Measurements from ENCODE around the gene CEP295NL.
A peak's percentile ranks its signal among the peaks of the same experiment; 100 is the strongest.
"Not testable (repeated sequence)": the region's sequence is repeated elsewhere in the genome, so short reads cannot be mapped to it uniquely, and the experiment has no call there.

The CEP295NL gene

DNA sequence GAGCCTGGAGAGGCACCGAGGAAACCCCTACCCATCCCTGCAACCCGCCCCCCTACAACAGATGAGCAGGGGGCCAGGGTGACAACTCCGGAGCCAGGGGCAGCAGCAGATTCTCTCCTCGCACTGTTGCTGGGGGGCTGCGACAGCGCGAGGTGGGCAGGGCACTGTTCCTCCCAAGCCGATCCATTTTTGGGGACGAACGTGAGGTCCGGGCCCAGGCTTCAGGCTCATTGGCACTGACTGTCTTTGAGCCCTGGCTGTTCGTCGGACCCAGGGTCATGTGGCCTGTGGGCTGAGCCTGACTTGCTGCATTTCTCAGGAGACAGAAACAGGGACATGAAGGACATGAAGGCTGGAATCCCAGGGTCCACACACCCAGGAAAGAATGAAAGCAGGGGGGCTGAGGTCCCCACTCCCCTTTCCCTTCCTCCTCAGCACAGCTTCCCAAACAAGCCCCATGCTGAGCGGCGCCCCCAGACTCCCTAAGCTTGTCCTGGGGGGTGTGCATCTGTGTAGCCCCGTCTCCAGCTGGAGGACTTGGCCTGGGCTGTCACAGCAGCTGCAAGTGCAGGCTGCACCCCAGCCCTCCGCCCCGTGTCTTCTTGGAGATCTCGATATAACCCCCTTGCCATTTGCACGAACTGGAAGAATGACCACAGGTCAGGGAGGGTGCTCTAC is 18.7 kb downstream of the CEP295NL start:
- DNase-seq = no peak

DNA sequence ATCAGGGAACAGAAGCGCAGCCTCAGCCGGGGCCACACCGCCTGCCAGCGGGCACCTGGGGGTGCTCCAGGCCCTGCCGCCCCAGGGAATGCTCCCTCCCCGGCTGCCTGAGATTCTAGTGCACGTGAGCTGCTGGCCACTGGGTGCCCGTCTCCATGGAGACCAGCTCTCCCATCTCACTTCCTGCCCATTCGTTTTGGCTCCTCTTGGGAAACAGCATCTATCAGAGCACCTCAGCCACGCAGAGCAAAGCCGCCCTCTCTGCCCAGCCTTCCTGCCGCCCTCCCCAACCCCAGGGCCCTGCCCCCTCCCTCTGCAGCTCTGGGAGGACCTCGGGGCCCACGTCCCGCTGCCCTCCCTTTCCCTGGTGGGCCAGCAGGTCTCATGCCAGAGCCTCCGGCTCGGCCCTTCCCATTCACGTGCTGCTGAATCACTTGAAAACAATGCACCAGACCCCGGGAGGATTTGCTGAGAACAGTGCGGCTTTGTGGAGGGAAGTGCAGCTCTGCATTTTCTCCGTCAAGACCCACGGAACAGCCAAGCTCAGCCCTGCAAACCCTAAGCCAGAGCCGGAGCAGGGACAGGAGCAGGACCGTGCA is 19.4 kb downstream of the CEP295NL start:
- DNase-seq = no peak

DNA sequence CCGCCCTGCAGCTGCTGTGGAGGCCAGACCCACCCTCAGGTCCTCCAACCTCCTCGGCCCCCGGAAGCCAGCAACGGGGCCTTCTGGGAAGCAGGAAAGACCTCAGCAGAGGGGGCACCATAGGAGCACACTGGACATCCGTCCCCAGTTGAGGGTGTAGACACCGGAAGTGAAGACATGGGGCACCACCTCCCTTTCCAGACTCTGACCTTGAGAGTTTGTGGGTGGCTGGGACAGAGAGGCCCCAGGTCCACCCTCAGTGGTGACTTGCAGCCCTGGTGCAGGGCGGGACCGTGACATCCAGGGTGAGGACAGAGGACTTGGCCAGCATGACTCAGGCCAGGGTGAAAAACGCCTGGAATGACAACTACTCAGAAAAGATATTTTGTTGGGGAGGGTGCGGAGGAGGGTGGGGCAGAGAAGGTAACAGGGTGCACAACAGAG is 19.9 kb downstream of the CEP295NL start:
- DNase-seq = no peak

DNA sequence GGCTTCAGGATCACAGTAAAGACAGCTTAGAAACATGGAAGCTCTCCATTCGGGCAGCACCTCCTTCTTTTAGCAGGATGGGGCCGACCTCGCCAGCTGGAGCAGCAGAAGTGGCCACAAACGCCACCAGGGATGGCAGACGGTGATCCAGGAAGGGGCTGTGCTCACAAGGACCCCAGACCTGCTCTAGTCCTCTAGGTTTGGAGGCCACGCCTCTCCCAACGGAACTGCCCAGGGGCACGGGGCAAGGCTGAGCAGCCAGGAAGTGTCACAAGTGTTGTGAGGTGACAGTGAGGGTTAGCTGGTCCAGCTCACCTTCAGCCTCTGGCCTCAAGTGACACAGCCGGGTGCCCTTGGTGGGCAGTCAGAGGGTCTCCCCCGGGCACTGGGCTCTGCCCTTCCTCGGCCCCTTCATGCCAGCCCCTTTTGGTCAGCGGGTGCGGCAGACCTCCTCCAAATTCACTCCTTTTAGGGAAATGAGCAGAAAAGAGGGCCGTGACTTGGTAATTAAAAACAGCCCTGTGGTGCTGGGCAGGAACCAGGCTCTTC is 20.4 kb downstream of the CEP295NL start:
- no peak for DNase-seq

DNA sequence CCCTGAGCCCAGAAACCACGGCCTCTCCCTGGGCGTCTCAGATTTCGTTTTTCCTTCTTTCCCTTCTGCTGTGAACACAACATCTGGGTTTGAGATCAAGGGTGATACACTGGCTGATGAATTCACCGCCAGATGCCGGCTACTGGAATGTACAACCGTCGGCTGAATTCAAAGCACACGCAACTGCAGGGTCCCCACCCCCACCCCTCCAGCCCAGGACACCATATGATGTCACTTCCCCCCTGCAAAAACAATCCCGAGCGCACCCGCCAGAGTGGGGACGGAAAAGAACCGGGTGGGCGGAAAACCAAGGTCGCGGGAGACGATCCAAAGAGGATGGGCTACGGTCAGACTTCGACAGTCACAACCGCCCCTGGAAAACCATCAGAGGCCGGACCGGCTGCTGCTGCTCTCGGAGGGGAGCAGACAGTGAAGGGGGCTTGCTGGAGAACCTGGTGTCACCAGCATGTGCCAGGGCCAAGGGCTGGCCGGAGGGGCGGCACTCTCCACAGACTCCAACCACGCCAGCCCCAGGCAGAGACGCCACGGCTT is 23.3 kb downstream of the CEP295NL start:
- no peak for DNase-seq

DNA sequence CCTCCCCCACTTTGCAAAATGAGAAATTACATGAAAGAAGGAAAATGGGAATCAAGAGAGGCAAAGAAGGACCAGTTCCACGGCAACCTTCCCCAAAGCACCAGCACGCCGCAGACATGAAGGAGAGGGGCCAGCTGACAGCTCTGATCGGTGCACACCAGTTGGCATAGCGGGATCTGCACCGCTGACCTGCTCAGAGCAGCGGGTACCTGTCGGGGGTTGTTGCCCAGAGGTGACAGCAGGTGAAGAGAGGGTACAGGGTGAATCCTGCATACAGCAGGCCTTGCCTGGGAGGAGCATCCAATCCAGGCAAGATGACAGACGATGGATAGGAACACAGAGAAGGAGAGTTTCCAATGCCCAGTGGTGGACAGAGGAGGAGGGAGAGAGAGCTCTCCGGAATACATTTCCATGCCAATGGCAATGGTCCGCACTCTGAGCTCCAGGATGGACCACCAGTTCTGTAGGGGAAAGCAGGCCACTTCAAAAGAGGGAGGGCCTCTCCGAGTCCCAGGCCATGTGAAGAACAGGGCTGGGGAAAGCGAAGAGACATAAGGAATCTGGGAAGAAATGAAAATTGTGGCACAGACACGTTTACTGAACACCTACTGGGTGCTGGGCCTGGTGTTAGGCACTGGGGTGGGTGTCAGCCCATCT is 24.0 kb downstream of the CEP295NL start:
- DNase-seq = no peak

DNA sequence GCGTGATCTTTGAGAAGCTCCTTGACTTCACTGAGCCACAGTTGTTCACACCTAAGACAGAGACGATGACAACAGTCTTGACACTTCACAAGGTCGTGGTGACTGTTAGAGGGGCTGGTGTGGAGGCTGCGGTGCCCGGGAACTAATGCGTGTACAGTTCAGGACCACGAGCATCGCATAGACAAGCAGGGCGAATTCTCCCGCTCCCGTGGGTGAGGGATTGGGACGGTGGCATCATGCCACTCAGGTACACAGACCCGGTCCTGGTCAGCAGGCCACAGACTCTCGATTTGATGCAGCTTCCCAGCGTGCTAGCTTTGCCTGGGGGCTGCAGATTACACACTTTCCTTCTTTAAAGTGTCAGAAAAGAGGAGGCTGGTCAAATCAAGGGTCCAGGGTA is 24.7 kb downstream of the CEP295NL start:
- DNase-seq = no peak

DNA sequence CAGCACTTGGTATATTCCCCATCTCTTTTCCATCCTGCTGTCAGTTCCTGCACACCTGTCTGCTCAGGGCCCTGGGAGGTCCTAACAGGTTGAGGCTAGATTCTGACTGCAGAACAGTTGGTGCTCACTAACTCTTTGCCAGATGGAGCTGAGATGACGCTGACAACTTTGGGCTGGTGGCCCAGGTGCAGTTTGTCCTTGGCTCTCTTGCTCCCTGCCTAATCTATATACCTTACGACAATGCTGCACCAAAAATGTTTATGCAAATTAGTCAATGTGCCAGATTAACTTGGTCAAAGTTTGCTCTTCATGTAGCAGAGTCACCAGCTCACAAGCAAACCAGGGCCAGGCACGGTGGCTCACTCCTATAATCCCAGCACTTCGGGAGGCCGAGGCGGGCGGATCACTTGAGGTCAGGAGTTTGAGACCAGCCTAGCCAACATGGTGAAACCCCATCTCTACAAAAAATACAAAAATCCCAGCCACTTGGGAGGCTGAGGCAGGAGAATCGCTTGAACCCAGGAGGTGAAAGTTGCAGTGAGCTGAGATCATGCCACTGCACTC is 26.0 kb downstream of the CEP295NL start:
- not testable (repeated sequence) for DNase-seq

DNA sequence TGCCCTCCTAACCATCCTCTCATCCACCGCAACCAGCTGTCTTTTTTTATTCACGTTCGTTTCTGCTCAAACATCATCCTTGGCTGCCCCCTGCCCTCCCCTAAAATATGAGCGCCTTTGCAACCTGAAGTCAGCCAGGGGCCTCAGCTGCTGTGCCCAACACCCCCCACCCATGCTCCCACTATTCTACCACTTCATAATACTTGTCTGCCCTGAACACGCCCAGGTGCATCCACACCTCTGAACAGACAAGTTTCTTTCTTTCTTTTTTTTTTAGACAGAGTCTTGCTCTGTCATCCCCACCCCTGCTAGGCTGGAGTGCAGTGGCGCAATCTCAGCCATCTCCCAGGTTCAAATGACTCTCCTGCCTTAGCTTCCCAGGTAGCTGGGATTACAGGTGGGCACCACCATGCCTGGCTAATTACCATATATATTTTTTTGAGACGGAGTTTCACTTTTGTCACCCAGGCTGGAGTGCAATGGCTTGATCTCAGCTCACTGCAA is 26.9 kb downstream of the CEP295NL start:
- no peak for DNase-seq

DNA sequence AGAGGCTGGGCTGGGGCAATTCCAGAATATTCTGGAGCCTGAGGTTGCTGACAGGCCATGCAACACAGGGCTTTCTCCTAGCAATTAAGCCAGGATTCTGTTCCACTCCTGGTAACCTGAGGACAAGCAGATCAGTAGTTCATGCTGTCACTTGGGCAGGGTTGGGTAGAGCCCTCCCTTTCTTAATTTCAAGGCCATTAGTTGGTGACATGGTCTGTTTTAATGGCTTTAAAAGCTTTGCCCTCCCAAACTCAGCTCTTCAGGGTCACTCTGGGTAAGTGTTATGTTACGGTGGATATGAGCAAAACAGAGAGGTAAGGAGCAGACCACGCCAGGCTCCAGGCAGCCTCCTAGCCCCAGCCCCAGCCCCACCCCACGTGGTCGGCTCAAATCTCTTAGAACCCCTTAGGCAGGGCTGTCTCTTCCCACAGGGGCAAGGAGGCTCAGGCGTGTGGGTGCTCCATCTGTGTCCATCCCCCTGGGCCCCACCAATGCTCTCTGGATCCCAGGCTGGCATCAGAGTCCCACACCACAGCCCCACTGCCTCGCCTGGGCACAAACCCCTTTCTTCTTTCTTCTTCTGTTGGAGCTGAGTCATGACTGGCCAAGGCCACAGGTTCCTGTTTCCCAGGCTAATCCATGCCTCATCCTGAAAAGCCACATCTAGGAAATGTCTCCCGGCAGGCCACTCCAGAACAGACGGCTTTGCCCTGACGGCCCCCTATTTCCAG is 27.5 kb downstream of the CEP295NL start:
- DNase-seq = no peak

DNA sequence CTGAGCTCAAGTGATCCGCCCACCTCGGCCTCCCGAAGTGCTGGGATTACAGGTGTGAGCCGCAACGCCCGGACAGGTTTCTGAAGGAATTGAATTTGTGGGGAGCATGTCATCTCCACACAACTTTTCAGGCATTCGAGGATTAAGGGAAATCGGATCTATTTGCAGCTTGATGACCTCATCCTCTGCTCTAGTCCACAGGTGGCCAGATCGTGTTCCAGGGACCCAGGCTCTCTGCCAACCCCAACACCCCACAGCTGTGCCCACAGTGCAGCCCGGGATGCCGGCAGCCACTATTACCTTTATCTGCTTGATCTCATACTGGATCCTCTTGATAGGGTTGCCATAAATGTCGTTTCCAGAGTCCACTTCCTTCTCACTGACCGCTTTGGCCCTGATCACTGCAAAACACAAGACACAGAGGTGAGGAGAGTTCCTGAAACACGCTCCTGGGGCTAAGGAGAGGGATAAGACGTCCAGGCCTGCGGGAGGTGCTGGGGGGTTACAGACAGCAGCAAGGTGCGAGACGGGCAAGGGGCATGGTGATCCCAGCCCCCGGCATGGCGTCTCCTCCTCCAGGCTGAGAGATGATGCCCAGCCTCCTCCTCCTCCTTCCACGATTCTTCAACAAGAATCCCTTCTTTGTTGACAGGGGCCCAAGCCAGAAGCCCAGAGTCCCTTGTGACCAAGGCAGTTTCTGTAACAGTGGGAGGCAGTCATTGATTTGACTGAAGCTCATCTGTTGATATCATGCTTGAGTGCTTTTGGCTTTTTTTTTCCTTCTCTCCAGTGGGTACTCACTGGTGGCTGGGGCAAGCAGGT is 29.3 kb downstream of the CEP295NL start:
- no peak for DNase-seq

DNA sequence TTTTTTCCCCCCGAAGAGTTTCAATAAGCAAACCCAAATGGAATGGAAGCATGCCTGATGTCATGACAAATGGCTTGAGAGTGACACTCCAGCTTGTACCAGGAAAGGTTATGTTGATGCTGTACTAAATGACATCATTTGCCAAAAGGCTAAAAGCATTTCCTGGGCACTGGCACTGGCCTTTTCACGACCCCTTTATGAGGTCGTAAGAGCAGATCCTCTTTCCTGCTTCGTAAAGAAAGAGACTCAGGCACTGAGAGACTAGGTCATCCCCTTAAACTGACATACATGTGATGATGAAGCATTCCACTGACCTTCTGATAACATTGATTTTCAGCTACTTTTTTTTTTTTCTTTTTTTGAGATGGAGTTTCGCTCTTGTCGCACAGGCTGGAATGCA is 30.5 kb downstream of the CEP295NL start:
- no peak for DNase-seq

DNA sequence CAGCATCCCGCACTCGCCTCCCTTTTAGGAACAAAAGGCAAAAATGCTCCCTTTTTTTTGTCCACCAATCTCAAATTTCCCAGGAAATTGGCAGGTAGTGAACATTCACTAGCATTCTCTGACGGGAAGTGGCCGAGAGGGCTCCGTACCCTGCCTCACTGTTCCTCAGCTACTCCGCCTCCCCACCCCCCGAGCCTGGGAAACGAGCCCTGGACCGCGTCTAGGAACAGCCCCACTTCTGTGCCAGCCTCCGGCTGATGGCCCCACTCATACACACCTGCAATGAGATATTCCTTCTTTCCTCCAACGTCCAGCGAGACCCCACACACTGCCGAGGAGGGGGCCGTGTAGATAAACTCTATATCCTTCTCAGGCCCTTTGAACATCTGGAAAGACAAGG is 32.4 kb downstream of the CEP295NL start:
- no peak for DNase-seq

DNA sequence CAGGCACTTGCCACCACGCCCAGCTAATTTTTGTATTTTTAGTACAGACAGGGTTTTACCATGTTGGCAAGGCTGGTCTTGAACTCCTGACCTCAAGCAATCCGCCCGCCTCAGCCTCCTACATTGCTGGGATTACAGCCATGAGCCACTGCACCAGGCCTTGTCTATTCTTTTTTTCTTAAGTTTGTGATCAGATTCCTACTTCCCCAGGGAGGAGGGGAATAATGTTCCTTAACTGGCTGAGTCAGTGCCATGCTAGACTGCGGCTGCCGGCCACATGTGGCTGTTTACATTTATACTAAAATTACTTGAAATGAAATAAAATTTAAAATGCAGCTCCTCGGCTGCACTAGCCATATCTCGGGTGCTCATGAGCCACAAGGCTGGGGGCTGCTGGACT is 34.6 kb downstream of the CEP295NL start:
- DNase-seq = no peak

DNA sequence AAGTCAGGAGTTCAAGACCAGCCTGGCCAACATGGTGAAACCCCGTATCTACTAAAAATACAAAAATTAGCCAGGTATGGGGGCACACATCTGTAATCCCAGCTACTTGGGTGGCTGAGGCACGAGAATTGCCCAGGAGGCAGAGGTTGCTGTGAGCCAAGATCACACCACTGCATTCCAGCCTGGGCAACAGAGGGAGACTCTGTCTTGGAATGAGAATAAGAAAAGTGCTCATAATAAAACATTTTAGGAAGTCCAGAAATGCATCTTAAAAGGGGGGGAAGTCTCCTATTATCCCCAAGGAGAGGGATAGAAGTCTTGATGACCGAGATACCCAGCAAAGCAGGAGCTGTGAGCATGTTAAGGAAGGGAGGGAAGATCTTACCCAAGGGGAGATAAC is 36.0 kb downstream of the CEP295NL start:
- DNase-seq = not testable (repeated sequence)

DNA sequence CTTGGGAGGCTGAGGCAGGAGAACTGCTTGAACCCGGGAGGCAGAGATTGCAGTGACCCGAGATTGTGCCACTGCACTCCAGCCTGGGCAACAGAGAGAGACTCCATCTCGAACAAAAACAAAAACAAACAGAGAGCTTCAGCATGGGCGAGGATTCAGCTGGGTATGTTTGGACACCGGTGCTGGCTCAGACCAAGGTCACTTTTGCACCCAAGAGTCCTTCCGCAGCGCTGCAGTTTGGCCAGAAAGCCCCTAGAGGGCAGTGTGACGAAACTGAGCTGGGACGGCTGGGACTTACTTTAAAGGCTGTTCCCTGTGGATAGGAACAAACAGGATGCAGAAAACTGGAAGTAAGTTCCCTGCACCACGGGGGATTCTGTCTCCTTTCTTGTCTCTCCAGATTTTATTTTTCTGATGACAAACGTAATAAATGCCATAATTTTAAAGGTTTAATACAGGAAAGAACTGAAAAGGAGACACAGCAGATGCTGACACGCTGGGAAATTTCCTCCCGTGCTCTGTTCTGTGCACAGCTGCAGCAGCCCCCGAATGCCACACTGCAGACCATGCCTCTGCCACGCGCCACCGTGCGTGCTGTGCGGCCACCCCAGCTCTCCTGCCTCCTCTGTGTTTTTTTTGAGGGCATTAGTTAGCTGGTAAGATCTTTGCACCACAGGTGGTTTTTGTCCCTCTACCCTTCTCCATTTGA is 37.2 kb downstream of the CEP295NL start:
- DNase-seq = peak; percentile 88

DNA sequence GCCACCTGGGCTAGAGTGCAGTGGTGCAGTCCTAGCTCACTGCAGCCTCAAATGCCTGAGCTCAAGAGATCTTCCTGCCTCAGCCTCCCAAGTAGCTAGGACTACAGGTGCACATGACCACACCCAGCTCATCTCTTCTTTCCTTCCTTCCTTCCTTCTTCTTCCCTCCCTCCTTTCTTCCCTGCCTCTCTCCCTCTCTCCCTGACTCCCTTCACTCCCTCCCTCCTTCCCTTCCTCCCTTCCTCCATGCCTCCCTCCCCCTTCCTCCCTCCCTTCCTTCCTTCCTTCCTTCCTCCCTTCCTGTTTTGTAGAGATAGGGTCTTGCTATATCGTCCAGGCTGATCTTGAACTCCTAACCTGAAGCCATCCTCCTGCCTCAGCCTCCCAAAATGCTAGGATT is 38.9 kb downstream of the CEP295NL start:
- DNase-seq = no peak

DNA sequence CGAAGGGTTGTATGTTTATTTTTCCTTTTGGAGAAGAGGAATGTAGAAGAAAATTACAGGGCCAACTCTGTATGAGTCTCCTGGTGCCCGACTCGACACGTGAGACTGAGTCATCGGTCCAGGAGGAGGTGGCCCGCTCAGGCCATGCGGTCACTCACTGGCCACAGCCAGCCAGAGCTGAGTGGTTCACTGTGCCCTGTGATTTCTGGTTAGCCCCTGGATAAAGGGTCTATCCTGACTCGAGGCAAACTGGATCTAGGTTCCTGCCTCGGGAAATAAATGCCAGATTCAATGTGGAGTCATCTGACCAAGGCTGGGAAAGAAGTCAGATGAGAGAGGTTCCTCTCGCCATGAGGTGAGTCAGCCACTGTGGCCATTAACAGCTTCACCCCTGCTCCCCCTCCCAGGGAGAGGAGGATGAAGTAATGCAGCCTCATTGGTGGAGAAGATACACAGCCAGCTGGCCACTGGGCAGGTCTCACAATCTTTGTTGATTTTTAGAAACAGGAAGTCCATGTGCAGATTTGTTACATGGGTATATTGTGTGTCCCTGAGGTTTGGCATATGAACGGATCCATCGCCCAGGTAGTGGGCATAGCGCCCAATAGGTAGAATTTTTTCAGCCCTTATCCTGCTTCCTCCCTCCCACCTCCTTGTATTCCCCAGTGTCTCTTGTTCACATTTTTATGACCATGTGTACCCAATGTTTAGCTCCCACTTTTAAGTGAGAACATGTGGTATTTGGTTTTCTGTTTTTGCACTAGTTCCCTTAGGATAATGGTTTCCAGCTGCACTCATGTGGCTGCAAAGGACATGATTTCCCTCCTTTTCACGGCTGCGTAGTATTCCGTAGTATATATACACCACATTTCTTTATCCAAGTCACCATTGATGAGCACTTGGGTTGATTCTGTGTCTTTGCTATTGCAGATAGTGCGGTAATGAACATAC is 40.7 kb downstream of the CEP295NL start:
- DNase-seq = no peak

DNA sequence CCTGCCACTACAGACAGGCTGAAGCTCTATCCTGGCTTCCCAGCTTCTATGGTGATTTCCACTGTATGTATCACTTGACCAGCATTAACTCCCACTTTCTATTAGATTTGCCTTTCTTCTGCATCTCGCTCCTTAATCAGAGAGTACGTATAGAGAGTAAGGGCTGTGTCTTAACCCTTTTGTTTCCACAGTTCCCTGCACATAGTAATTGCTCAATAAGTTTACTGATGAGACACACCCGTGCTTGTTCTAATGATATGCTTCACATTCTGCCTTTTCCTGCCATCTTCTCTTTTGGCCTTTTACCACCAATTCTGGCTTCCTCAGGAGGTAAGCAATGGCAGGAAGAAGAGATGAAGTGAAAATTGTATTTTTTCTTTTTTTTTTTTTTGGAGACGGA is 41.8 kb downstream of the CEP295NL start:
- DNase-seq = no peak

DNA sequence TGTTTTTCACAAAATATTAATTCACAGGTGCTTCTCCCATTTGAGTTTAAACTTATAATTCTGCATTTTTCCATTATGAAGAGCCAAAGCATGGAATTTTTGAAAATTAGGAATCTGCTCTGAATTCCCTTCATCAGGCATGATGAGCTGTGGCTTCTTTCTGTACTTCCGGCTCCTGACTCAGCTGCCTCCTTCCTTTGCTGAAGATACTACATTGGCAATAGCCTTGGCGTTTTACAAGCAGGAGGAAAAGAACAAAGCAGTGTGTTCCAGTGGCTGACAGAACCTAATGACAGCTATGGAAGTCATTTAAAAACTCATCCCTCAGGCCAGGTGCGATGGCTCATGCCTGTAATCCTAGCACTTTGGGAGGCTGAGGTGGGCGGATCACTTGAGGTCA is 44.0 kb downstream of the CEP295NL start:
- DNase-seq = no peak
